ENCODE measurements around the gene METTL16. TPM values are rescaled to one million over a fixed set of nuclear protein-coding genes. Genes with fewer than 3 reads are reported as not detected.
"Not testable (repeated sequence)": the region's sequence is repeated elsewhere in the genome, so short reads cannot be mapped to it uniquely, and the experiment has no call there.

Gene METTL16
- total and polyA plus RNA-seq, 2 of the 8 experiments (the other 6 are each of a cell fraction or from before 2014, with no cell fraction given), result 22.8 to 59.4 TPM

DNA sequence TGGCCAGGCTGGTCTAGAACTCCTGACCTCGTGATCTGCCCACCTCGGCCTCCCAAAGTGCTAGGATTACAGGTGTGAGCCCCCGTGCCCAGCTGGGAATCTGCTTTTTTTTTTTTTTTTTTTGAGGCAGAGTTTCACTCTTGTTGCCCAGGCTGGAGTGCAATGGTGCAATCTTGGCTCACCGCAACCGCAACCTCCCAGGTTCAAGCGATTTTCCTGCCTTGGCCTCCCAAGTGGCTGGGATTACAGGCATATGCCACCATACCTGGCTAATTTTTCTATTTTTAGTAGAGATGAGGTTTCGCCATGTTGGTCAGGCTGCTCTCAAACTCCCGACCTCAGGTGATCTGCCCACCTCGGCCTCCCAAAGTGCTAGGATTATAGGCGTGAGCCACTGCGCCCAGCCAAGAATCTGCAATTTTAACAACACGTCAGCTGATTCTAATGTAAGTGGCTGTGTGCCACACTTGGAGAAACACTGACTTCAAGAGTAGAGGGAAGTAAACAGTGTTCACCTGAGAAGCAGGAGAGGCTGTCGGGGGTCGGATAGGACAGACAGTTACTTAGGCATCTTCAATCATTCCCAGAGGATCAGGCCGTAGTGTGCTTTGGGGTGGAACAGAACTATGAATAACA, 10.2 kb upstream of the METTL16 start:
- H3K36me3 ChIP-seq (ENCODE audit: control insufficient read depth in 2 of 4, insufficient read depth in 4 of 4, low read length in 3 of 4); H2BK12ac ChIP-seq (ENCODE audit: low read depth, low read length); H4K5ac ChIP-seq (ENCODE audit: insufficient read length, low read depth, low read length); H3K23me2 ChIP-seq (ENCODE audit: low read depth, low read length); H4K20me1 ChIP-seq (replicated peaks in 1 of 2; ENCODE audit: control insufficient read depth in 1 of 2, insufficient read depth in 2 of 2, low read length in 2 of 2); H3K79me2 ChIP-seq (ENCODE audit: control insufficient read depth in 1 of 2, insufficient read depth in 2 of 2, low read length in 2 of 2); H4K8ac ChIP-seq (ENCODE audit: extremely low read depth, insufficient read depth, low read length); DNase-seq (ENCODE audit: low read depth in 1 of 2, low spot score in 2 of 2); H3K4me3 ChIP-seq (ENCODE audit: extremely low read depth in 1 of 4, insufficient read depth in 2 of 4, low read depth in 3 of 4, low read length in 4 of 4); H3K23ac ChIP-seq (ENCODE audit: insufficient read length); H3K18ac ChIP-seq (ENCODE audit: extremely low read depth, low read length); H3K56ac ChIP-seq (replicated peaks; ENCODE audit: insufficient read length, low read depth, low read length); H2AK5ac ChIP-seq (ENCODE audit: low read depth, low read length); H3K4me1 ChIP-seq (replicated peaks in 1 of 4; ENCODE audit: control insufficient read depth in 3 of 4, insufficient read depth in 4 of 4, low read length in 3 of 4); H2BK15ac ChIP-seq (ENCODE audit: low read length); H4K91ac ChIP-seq (replicated peaks; ENCODE audit: insufficient read length, low read length); H3K4ac ChIP-seq (replicated peaks; ENCODE audit: insufficient read length, low read depth, low read length); H2BK120ac ChIP-seq (replicated peaks; ENCODE audit: low read depth, low read length); H2BK5ac ChIP-seq (ENCODE audit: low read depth, low read length); H2AFZ ChIP-seq (ENCODE audit: low read length); H3K9ac ChIP-seq (replicated peaks in 1 of 4; ENCODE audit: extremely low read depth in 1 of 4, low read depth in 3 of 4, low read length in 3 of 4); FAIRE-seq; H3K79me1 ChIP-seq (ENCODE audit: low read depth, low read length); H3K9me3 ChIP-seq (ENCODE audit: insufficient read depth in 2 of 2, low read depth in 1 of 2, low read length in 1 of 2); H3K27me3 ChIP-seq (replicated peaks in 1 of 4; ENCODE audit: control insufficient read depth in 3 of 4, extremely low read depth in 1 of 4, insufficient read depth in 3 of 4, low read length in 3 of 4); H2BK20ac ChIP-seq (ENCODE audit: low read length); H3K27ac ChIP-seq (ENCODE audit: low read depth, low read length); H3K14ac ChIP-seq (ENCODE audit: insufficient read length); H3K4me2 ChIP-seq (ENCODE audit: insufficient read depth in 1 of 2, low read depth in 2 of 2, low read length in 2 of 2): not testable (repeated sequence)
- POLR2A ChIA-PET (ENCODE audit: partially characterized antibody), result interaction anchor here (2.1 kb wide), 1 partner anchor 10 kb away, joined by 7 read pairs; the partner anchor contains the start of gene METTL16
- CTCF ChIA-PET (ENCODE audit: partially characterized antibody), result interaction anchor here (1.1 to 1.2 kb wide), 2 partner anchors 10 to 141 kb away, joined by 4 read pairs; no protein-coding TSS in a partner anchor
- WGBS, 2 experiments (ENCODE audit: extremely low coverage in 1 of 2, insufficient coverage in 1 of 2, insufficient read length in 1 of 2, insufficient replicate concordance in 2 of 2, low coverage in 1 of 2, low lambda C conversion rate in 2 of 2, missing lambda C conversion rate in 1 of 2), result 87% methylated on average over 15 of the region's 15 CpGs; no CpG with 5 or more reads in 1 of the 2 experiments
